Uterus (tissue), 2 donors: ENCODE data around the gene MAP3K14.

ENCODE experiments used
- POLR2A ChIP-seq, 2 donors: fragments of 450-650 bp; IDR thresholded peaks; one replicate each; pipeline ENCODE4 v1.6.1; 2016; ENCODE audit warnings: antibody characterized with exemption in 2 of 2, mild to moderate bottlenecking in 1 of 2, moderate library complexity in 1 of 2
- TF ChIP-seq, protein P1 (sequence below), 4 experiments: fragments of 200-600 bp in 2 of 4; fragments of 450-650 bp in 2 of 4; sonication (generic) in 2 of 4; IDR thresholded peaks; one replicate each; pipeline ENCODE4 v1.5.1; 2016 to 2019; ENCODE audit warnings: antibody characterized with exemption in 4 of 4, mild to moderate bottlenecking in 2 of 4, moderate library complexity in 1 of 4

DNA sequence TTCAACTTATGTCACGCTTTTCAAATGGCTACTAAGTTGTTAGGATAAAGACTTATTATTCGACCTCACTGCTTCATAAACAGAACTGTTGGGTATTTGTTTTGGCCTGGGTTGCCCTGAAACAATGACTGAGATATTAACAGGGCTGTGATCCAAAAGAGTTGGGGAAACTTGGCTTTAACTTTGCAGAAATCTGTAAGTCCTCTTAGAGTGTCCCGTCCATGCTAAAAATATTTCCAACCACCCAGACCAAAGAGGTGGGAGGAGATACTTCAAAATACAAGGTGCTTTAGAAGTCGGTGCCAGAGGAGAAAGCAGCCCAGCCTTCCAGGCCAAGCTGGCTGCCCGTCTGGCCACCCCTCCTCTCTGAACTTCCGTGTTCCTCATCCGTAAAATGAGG lies 38.8 kb downstream of the MAP3K14 start:
- TF ChIP-seq, protein P1, sequence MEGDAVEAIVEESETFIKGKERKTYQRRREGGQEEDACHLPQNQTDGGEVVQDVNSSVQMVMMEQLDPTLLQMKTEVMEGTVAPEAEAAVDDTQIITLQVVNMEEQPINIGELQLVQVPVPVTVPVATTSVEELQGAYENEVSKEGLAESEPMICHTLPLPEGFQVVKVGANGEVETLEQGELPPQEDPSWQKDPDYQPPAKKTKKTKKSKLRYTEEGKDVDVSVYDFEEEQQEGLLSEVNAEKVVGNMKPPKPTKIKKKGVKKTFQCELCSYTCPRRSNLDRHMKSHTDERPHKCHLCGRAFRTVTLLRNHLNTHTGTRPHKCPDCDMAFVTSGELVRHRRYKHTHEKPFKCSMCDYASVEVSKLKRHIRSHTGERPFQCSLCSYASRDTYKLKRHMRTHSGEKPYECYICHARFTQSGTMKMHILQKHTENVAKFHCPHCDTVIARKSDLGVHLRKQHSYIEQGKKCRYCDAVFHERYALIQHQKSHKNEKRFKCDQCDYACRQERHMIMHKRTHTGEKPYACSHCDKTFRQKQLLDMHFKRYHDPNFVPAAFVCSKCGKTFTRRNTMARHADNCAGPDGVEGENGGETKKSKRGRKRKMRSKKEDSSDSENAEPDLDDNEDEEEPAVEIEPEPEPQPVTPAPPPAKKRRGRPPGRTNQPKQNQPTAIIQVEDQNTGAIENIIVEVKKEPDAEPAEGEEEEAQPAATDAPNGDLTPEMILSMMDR (IDR thresholded peaks at IDR 0.05), result no peak
- TF ChIP-seq POLR2A (IDR thresholded peaks at IDR 0.05), result no peak
